Measurements from ENCODE around the gene CSK. TPM values are rescaled to one million over a fixed set of nuclear protein-coding genes. Genes with fewer than 3 reads are reported as not detected.
A peak's percentile ranks its signal among the peaks of the same experiment; 100 is the strongest.

The CSK gene
- total RNA-seq, 1 donor = 33.2 TPM

- H3K4me3 ChIP-seq (ENCODE audit: low read depth, low read length) = no peak overlapping the region
- TF ChIP-seq CTCF (IDR thresholded peaks at IDR 0.05; ENCODE audit: insufficient read depth, low read depth, low read length) = no peak
- no peak for DNase-seq (ENCODE audit: low read depth)
Observed at GRCh38 chr15:74776821-74777768, 4.8 kb upstream of the CSK start.

- DNase-seq (ENCODE audit: low read depth) = no peak
- TF ChIP-seq CTCF (IDR thresholded peaks at IDR 0.05; ENCODE audit: insufficient read depth, low read depth, low read length) = no peak
- no peak overlapping the region for H3K4me3 ChIP-seq (ENCODE audit: low read depth, low read length)
Observed at GRCh38 chr15:74777769-74778598, 3.9 kb upstream of the CSK start.

GRCh38 chr15:74778599-74778970, 3.3 kb upstream of the CSK start:
- TF ChIP-seq CTCF (IDR thresholded peaks at IDR 0.05; ENCODE audit: insufficient read depth, low read depth, low read length) = no peak
- H3K4me3 ChIP-seq (ENCODE audit: low read depth, low read length) = no peak overlapping the region
- no peak for DNase-seq (ENCODE audit: low read depth)

DNA sequence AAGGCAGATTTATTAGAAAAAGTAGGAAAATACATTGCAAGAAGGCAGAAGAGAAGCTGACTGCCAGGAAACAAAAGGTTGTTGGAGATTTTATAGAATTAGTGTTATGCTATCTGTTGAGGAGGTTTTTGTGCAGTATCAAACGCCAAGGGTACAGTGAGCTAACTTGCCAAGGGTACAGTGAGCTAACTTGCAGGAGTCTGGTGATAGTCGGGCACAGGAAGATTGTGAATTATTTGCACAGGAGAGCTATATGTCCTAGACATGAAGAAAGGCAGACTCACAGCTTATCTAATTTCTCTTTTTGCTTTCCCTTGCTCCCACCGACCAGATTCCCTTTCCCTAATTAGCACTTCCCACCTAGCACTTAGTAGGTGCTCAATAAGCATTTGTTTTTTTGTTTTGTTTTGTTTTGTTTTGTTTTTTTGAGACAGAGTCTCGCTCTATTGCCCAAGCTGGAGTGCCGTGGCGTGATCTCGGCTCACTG, 2.7 kb upstream of the CSK start:
- no peak for DNase-seq (ENCODE audit: low read depth)
- H3K4me3 ChIP-seq (ENCODE audit: low read depth, low read length) = no peak overlapping the region
- TF ChIP-seq CTCF (IDR thresholded peaks at IDR 0.05; ENCODE audit: insufficient read depth, low read depth, low read length) = no peak

GRCh38 chr15:74780523-74781430, 1.1 kb upstream of the CSK start:
- no peak for TF ChIP-seq CTCF (IDR thresholded peaks at IDR 0.05; ENCODE audit: insufficient read depth, low read depth, low read length)
- H3K4me3 ChIP-seq (ENCODE audit: low read depth, low read length) = no peak overlapping the region
- DNase-seq (ENCODE audit: low read depth) = peak; percentile 66
